GM19468 (cell line): ENCODE results near the gene HERC4.
"Not testable (repeated sequence)": the region's sequence is repeated elsewhere in the genome, so short reads cannot be mapped to it uniquely, and the experiment has no call there.

ENCODE experiments used
- ATAC-seq: cut with Tn5 transposase; IDR thresholded peaks from one replicate; pipeline ENCODE4 v1.9.1; 2021; ENCODE audit warnings: mild to moderate bottlenecking, moderate library complexity, moderate number of reproducible peaks; ENCODE audit not compliant: unreplicated experiment; ENCODE audit errors: extremely low read depth

HERC4 gene

DNA sequence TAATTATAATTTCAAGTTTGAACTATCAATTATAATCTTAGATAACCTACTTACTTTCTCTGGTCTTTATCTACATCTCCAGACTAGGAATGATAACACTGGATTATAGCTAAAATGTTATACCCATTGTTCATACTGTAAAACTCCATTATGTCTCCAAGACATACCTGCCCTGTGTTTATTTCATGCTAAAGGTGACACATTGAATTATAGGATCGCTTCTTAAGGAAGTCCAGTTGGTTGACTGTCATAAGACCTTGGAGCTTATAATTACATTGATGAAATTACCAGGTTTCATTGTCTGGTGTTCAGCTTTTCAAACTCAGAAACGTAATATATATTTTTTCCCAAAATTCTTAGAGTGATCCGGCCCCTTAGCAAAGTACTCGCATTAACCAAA, 15.5 kb upstream of the HERC4 start:
- no peak for ATAC-seq

DNA sequence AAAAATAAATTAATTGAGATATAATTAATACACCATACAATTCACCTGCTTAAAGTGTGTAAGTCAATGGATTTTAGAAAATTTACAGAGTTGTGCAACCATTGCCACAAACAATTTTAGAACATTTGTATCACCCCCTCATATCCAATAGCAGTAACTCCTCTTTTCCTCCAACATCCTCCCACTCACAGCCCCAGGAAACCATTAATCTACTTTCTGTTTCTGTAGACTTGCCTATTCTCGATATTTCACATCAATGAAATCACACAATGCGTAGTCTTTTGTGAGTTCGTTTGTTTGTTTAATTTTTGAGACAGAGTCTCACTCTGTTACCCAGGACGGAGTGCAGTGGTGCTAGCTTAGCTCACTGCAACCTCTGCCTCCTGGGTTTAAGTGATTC, 13.7 kb upstream of the HERC4 start:
- ATAC-seq = peak; percentile 66

DNA sequence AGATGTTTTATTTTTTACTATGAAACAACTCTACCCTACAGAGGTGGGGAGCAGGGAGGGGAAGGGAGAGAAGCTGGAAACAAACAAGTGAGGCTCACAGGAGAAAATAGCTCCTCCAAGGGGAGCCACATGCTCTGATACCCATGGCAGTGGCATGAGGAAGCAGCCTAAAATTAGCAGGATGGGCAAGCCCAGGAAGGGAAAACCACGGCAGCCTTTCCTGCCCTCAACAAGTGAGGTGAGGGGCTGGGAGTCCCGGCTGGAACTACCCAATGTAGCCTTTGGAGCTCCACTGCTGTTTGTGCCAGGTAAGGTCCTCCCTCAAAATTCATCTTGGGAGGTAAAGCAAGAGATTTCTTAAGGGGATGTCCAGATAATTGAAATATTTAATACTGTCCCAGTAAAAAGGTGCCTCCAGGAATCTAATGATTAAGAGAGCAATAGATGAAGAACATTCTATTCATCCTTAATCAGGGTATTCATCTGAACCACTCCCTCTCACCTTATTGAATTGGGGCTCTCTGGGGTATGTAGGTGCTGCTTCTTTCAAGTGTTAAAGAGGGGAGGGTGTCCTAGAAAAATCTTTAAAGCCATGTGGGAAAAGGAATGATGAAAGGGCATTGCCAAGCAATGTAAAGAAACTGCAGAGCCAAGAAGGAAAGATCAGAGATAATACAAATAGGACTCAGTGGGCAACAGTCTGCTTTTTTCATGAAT, 12.8 kb upstream of the HERC4 start:
- no peak for ATAC-seq

DNA sequence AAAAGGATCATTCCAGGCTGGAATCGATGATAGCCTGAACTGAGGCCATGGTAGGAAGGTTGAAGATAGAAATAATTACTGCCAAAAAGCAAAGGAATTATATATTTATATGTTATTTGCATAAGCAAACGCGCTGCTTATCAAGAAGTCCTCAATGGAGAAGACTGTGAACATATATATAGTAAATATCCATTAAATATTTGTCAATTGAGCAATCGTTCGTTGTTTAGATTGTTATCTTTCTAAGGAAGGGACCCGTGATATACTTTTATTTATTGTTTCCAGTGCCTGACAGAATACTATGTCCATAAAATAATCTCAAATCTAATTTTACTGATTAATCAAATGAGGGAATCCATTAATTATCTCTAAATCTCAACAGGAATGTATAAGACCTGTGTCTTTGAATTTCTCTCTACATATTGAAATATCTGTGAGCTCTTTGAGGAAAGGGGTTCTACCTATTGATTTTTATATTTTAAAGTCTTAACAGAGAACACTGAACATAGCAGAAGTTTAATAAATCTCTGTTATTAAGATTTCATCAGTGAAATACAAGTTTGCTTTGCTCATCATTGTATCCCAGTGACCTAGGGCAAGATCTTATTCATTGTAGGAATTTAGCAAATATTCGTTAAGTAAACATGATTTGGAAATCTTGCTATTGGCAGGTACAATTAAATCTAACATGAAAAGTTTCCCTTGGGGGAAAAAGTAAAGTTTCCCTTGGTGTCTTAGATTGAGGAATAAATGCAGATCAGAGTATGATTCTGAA, 12.0 kb upstream of the HERC4 start:
- ATAC-seq = no peak

DNA sequence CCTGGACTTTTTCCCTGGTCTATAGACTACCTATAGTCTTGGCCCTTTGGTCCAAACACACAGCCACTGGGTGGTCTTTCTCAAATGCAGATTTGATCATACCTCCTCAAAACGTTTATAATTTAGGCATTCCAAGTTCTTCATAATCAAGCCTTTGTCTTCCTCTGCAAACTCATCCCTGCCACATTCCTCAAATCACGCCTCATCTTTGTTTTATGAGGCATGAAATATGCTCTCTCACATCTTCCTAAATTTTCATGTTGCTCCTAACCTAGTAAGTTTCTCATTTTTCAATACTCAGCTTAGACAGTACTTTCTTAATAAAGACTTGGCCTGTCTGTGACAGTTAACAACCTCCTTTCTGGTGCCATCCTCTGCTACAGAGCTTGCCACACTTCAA, 10.9 kb upstream of the HERC4 start:
- ATAC-seq = no peak

DNA sequence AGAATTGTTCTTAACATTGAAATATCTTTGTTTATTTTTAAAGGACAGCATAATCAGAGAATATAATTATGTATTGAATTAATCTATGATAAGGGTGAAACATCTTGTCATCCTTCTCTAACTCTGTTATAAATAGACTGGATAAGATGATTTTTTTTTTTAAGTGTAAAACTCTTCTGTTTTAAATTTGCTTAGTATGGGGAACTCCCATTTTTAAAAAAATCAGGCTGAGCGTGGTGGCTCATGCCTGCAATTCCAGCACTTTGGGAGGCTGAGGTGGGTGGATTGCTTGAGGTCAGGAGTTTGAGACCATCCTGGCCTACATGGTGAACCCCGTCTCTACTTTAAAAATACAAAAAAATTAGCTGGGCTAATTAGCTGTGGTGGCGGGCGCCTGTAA, 9.4 kb upstream of the HERC4 start:
- ATAC-seq = no peak

DNA sequence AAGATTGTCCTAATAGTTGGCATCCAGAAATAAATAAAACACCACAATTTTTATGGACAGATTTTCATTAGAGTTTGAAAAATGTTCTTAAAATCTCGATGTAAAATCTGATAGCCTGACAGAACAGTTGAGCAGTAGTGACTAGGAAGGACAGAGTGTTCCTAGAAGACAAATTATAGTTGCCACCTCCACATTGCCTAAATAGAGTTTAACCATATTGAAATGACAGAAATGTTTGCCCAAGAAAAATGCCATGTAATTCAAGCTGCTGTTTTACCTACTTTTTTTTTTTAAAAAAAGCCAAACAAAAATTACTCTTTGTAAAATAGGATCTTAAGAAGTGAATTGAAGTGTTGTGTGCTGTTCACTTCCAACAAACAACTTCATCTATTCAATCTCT, 8.9 kb upstream of the HERC4 start:
- no peak for ATAC-seq

DNA sequence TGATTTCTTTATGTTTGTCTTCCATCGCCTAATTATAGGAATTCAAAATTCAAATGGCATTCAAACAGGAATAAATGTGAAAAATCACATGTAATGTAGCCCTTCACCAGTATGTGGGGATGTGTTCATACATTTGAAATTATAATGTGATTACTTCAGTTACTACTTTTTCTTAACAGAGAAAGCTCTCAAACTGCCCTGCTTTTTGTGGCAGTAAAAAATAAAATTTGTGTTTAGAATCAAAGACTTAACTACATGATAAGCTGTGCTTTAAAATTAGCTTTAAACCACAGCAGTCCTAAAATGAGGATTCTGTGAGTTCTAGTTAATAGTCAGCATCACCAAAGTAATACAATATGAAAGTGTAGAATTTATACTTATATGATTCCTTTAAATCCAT, 7.8 kb upstream of the HERC4 start:
- no peak for ATAC-seq

DNA sequence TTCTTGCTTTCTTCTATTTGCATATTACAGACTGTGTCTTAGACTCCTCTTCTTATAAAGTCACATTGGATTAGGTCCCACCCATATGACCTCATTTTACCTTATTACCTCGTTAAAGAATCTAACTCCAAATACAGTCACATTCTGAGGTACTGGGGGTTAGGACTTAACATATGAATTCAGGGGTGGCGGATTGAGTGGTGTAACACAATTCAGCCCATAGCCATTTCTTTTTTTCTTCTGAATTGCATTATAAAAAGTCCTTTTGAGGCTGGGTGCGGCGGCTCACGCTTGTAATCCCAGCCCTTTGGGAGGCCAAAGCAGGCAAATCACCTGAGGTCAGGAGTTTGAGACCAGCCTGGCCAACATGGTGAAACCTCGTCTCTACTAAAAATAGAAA, 6.8 kb upstream of the HERC4 start:
- no peak for ATAC-seq

DNA sequence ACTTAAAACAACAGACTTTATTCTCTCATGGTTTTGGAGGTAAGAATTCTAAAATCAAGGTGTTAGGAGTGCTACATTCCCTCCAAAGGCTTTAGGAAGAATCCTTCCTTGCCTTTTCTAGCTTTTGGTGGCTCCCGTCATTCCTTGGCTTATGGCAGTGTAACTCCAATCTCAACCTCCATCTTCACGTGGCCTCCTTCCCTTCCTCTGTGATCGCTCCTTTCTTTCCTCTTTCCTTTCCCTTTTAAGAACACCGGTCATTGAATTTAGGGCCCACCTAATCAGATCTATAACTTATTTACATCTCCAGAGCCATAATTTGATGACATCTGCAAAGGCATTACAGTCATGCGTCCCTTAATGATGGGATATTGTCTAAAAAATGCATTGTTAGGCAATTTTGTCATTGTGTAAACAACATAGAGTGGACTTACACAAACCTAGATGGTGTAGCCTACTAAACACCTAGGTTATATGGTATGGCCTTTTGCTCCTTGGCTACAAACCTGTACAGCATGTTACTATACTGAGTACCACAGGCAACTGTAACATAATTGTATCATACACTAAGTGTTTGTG, 5.9 kb upstream of the HERC4 start:
- ATAC-seq = no peak

DNA sequence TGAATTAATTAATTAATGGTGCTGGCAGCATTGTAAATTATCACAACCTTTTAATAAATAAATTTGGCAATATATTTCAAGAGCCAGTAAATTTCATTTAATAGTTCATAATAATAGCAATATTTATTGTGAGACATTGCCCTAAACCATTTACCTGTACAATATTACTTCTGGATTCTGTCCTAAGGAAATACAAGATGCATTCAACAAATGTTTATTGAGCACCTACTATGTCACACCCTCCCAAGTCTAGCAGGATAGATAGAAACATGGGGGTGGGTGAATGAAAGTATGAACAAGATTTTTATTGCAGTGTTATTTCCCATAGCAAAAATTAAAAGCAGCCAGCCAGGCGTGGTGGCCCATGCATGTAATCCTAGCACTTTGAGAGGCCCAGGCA, 4.4 kb upstream of the HERC4 start:
- no peak for ATAC-seq

DNA sequence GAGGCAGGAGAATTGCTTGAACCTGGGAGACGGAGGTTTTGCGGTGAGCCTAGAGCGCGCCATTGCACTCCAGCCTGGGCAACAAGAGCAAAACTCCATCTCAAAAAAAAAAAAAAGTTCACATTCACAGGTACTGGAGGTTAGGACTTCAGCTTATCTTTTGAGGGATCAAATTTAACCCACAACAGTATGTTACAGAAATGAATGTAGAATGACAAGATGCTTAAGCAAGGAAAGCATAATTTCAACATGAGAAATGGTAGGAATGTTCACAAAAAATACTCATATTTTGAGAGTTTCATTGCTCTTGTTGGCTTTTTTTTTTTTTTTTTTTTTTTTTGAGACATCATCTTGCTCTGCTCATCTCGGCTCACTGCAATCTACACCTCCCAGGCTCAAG, 1.9 kb upstream of the HERC4 start:
- no peak for ATAC-seq

DNA sequence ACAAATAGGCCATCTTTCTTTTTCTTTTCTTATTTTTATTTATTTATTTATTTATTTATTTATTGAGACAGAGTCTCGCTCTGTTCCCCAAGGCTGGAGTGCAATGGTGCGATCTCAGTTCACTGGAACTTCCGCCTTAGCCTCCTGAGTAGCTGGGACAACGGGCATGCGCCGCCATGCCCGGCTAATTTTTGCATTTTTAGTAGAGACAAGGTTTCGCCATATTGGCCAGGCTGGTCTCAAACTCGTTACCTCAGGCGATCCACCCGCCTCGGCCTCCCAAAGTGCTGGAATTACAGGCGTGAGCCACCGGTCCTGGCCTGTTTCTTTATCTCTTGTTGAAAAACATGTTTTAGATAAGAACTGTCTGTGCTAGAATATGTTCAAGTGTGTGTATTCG, 998 bp upstream of the HERC4 start:
- not testable (repeated sequence) for ATAC-seq

DNA sequence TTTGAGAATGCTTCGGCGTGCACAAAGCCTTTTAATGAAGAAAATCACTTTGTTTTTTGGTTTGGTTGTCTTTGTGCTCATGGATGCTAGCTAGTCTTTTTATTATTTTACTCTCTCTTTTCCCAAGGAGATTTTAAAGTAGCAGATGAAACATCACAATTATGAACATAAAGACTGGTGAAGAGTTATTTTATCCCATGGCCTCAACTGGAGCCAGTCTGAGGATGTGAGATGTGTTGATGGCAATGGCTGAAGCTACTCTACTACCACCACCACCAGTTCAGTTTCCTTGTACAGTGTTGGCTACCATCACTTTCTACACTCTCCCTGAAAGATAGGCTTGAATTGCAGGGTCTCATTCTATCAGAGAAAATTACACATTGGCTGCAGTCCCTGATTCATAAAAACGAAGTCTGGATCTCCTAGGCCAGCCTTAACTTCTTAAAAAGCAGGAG, 494 bp upstream of the HERC4 start:
- ATAC-seq = no peak

DNA sequence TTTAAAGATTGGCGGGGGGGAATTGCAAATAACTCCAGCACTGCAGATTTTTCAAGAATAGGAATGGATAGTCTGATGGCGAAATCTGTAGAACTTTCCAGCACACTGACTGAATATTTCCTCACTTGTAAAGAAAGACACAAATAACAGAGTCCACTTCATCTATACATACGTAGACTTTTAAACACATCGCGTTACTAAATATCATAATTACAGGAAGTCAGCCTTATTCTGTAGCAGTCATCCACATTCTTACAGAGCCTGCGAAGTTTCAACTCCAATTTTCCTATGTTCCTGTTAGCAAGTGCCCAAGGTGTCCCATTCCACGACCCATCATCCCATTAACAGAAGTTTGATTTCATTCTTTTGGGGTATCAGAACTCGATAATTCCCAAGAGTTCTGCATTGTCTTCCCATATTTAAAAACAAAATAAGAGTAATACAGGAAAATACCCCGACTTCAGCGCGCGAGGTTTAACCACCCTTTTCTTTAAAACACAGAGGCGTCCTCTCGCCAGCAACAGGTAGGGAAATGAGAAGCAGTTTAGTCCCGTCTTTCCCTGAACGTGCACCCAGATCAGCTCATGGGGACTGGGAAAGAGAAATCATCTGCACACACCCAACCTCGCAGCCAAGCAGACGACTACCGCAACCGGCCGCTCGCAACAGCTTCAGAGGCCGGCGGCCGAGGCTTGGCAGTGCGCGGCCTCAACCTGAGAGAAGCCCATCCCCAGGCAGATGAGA, 880 bp downstream of the HERC4 start:
- no peak for ATAC-seq

DNA sequence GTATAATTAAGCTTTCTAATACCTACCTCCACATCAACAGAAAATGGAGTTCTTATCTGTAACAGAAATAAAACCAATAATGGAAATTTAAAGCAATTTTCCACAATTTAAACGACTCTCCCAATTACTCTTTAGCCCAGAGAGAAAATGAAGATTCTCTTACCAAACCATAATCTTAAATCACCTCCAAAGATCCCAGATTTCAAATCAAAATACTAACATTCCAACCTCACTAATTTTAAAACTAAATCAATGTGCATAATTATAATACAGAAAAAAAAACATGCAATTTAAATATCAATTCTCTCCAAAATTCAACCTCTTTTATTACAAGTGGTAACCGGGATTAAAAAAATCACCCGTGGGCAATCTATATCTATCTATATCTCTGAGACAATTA, 1.5 kb downstream of the HERC4 start:
- no peak for ATAC-seq

DNA sequence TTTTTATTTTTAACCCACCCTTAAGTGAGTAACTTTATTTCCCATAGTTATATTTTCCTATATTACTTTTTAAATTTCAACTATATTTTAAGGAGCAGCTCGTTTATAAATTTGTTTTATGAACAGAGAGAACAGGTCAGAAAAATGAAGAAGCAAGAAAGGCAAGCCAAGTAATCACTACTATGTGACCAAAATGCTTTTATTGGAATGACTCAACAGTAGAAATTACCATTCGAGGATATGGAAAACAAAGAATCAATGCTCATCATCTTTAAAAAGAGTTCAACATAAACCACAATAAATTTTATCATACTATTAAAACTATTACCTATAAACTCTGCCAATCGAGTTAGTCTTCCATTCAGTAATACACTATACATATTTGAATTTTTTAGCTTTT, 7.6 kb downstream of the HERC4 start:
- no peak for ATAC-seq

DNA sequence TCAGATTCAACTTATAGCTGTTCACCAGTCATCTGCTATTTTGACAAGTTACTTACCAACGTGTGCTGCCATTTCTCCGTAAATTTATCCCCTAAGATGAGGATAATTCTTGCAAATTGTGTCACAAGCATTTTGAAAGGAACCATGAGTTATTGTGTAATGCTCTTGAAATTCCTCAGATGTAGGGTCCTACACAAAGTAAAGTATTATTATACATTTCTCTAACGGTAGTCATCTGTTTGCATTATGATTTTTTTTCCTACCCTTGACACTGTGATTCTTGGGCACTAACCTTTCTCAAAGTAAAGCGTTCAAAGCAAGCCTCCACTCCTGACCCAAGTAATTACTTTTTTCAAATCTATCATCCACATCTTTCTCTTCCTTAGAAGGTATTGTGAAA, 8.1 kb downstream of the HERC4 start:
- ATAC-seq = no peak

DNA sequence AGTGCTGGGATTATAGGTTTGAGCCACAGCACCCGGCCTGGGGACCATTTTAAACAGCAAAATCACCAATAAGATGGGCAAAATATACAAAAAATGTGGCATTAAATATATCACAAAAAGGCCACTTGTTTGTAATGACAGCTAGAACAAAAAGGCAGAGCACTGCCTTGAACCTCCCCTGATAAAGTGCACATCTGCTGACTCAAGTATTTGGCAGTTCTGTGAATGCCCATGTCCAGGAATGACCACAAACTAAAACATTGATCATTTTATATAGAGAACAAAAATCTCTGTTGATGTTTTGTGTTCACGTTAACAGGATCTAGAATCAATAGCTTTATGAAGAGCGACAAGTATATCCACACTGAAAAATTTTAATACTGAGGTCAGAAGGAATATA, 21.5 kb downstream of the HERC4 start:
- ATAC-seq = no peak

DNA sequence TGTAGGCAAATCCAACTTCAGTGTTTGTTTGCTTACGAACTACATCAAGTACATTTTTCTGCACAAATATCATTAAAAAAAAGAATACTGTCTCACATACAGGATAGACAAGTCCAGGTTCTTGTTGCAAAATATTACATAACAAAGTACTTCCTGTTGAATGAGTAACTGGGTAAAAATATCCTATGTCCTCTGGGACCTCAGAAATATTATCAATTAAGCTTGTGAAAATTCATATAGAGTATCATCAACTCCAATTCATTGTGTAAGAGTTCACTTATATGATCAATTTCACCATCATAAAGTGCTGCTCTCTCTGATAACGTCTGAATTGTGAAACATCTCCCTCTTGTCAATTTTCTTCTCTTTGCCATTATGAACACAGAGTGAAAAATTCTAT, 22.6 kb downstream of the HERC4 start:
- ATAC-seq = no peak
